GM18526 (cell line): Measurements from ENCODE around the gene SOSTDC1.

Source experiments
- POLR2A ChIP-seq: IDR thresholded peaks from 3 replicates; pipeline ENCODE4 v1.6.1; 2011; ENCODE audit not compliant: insufficient read length; ENCODE audit errors: extremely low read depth

Gene SOSTDC1, protein sequence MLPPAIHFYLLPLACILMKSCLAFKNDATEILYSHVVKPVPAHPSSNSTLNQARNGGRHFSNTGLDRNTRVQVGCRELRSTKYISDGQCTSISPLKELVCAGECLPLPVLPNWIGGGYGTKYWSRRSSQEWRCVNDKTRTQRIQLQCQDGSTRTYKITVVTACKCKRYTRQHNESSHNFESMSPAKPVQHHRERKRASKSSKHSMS

DNA sequence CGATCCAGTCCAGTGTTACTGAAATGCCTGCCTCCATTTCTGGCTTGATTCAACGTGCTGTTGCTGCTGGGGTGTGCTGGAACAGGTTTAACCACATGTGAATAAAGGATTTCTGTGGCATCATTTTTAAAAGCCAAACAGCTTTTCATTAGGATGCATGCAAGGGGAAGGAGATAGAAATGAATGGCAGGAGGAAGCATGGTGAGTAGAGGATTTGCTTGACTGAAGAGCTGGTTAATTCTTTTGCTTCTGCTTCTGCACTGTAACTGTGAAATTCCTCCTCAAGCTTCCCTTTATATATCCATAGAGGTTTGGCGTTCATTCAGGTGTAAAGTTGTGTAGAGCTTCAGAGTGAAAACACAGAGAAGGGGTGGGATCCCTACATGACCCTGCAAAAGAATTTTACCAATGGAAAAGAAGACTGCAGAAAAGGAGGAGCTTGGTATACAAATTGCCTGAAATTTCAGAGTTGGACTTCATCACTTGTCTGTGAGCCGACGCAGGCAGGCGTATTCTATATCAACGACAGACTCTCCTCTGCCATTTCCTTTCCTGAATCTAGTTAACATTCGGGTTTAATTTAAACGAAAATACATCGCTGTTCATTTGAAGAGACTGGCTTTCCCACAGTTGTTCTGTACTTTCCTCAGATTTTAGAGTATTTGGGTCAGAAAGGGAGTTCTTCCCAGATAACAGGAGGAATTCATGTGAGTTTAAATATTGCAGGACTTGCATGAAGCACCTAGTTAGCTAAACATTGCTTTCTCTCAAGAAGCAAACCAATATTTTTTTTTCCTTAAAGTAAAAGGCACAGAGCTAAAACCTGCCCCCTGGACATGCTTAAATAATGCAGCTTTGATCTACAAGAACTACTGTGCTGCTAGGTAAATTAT is at the start of gene SOSTDC1:
TSS of gene SOSTDC1 (minus strand) at position 270 of the 893 bp plus-strand sequence. CDS start at position 200, 70 bp downstream.
- no peak for TF ChIP-seq POLR2A

DNA sequence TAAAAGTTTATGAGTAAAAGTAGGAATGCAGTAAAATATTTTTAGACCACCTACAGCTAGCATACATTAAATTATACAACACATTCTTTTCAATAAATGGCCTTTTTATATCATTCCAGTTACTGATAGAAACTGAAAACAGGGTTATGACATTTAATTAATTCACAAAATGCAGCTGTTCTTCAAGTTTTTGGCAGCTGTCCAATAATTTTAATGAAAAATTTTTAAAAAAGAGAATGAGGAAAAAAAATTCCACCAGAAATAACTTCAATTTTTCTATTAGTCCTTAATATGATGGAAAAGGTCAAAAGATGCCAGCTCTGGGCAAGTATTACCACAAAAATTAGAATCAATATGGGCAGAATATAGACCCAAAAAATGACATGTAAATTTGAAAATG is 49.2 kb upstream of the SOSTDC1 start:
- TF ChIP-seq POLR2A: no peak

DNA sequence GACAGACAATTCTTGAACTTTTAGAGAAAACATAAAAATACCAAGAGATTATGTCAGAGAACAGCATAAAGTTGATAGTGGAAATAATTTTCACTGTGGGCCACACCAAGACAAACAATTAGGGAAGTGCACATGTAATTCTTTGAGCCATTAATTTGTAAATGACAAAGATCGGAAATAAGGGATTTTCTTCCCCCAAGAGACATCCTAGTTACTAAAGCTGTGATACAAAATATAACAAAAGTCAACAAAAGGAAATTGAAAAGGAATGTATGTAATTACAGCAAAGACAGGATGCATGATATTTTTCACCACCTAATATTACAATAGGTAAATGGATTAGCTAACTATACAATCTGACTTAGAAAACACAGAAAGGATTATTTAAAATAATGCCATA is 48.7 kb upstream of the SOSTDC1 start:
- no peak for TF ChIP-seq POLR2A

DNA sequence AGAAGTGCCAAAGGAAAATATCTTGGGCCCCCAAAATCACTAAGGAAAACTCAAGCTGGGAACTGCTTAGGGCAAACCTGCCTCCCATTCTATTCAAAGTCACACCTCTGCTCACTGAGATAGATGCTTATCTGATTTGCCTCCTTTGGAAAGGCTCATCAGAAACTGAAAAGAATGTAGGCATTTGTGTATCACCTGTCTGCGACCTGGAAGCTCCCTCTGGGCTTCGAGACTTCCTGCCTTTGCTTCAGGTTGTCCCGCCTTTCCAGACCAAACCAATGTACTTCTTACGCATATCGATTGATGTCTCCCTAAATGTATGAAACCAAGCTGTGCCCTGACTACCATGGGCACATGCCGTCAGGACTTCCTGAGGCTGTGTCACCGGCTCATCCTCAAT is 46.6 kb upstream of the SOSTDC1 start:
- TF ChIP-seq POLR2A: no peak

DNA sequence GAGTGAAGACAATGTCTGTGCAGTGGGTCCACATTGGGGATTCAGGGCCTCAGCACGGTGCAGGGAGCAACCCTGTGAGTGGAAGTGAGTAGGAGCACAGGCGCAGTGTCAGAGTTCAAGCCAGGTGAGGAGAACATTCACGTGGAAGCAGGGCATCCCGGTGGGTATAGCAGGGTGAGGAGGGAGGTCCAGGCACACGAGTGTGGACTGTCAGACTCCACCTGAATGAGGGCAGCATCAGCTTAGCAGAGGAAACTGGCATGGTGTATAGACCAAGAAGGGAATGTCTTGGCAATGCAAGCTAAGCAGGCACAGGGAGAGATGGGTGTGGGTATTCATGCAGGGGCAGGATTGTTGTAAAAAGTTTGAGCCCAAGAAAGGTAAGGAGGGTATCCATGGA is 45.8 kb upstream of the SOSTDC1 start:
- TF ChIP-seq POLR2A: no peak

DNA sequence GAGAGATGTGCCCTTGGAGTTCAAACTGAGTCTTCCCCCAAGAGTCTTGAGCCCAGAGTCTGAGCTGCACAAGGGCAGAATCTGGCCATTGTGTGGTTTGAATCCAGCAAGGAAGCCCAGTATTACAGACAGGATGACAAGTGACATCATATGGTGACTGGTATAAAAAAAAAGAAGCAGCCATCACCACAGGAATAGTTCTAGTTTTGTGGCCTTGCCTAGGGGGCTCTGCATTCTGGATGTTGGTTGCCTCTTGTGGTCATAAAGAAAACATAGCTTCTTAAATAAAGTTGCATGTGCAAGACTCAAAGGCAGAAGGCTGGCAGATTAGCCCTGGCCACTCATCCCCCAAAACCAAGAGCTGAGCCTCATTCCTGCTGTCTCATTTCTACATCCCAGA is 44.3 kb upstream of the SOSTDC1 start:
- no peak for TF ChIP-seq POLR2A

DNA sequence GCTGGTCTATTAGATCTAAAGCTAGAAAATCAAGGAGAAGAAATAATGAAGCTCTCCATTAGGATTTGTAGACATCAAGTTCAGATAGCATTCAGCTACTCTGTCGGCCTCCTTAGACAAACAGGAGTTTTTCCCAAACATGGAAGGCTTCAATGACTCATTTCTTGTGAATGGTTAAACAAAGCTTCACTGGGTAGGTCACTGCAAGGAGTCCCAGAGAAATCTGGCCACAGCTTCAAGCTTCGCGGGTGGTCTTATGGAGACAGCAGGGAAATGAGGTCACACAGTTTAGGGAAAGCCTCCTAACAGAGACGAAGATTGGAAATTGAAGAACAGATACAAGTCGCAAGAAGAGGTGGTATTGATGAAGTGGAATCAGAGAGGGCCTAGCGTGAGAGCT is 38.5 kb upstream of the SOSTDC1 start:
- TF ChIP-seq POLR2A: no peak

DNA sequence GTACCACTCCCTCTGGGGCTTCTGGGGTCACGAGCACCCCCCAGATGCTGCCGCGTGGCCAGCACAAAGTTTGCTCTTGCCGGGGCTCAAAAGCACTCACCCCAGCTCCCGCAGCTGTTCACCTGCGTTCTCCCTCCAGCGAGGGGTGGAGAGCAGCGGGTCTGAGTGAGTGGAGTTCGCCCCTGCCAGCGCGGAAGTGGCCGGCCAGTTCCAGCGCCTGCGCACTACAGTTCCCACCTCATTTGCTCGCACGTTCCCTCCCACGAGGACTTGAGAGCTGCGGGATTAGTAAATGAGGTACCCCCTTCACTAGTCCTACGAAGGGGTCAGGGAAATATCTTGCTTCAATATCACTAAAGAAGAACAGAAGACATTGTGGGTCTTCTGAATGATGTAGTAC is 36.8 kb upstream of the SOSTDC1 start:
- TF ChIP-seq POLR2A: no peak

DNA sequence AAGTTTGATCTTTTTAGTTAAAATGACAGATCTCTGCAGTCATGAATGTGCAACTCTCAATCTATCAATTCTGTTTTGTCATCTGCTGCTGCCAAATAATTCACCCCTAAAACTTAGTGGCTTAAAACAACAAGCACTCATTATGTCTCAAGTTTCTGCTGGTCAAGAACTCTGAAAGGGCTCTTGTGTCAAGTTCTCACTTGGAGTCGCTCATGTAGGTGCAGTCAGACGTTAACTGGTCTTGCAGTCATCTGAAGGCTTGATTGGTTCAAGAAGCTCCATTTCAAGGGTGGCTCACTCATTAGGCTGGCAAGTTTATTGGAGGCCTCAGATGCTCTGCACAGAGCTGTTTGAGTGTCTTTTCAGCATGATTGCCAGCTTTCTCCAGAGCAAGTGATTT is 32.6 kb upstream of the SOSTDC1 start:
- no peak for TF ChIP-seq POLR2A

DNA sequence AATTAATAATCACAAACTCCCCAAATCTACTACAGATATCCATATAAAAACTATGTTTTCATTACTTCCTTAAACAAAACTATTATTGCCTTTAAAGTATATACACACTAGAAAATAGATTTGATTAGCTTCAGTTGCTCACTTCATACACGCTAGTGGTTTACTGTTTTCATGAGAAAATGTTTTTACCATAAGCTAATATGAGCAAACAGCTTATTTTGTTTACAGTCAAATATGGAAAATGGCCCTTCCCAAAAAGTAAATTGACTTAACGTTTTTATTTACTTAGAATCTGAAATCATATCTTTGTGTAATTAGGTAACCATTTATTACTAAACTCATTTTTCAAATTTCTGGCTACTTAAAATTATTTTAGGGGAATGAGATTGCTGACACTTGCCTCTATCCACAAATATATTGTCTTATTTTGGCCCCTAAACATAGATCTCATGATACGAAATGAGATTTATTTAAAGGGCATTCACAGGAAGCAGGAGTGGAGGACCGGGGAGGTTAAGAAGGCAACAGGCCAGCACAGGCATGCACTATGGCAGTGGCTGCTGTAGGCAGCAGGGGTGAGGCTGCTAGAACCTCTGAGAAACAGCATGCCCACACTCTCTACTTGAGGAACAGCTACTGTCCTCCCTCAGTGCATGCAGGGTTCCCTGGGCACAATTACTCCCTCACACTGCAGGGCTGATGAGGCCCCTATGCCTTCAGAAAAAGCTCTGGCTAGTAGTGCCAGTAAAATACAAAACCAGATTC is 29.6 kb upstream of the SOSTDC1 start:
- TF ChIP-seq POLR2A: no peak

DNA sequence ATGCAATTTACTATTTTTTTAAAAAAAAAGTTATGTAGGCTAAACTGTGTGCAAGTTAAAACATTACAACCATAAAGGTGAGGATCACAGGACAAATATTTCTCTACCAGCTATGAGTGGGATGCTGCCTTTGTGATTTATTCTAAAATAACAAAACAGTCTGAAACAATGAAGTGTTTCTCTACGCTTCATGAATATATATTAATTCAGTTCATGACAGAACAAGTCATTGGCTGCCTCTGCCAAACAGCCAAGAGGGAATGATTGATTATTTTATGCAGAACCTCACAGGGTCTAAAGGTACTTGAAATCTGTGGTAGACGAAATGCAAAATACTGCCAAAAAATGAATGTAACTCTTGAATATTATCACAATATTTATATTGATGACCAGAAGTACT is 29.0 kb upstream of the SOSTDC1 start:
- TF ChIP-seq POLR2A: no peak

DNA sequence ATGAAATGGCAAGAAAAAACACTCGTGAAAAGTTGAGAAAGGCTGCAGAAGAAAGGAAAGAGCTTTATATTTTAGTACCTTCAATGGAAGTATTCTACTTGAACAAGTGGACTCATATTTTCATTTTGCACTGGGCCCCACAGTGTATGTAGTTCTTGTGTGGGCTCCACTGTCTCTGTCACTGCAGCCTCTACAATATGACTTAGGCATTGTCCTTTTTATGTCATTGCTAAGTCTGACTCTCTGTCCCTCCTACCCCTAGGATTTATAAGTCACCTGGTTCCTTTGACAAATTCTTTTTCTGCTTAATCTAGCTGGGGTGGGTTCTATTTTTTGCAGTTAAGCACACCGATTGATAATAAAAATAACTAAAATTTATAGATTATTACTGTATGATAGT is 27.7 kb upstream of the SOSTDC1 start:
- TF ChIP-seq POLR2A: no peak

DNA sequence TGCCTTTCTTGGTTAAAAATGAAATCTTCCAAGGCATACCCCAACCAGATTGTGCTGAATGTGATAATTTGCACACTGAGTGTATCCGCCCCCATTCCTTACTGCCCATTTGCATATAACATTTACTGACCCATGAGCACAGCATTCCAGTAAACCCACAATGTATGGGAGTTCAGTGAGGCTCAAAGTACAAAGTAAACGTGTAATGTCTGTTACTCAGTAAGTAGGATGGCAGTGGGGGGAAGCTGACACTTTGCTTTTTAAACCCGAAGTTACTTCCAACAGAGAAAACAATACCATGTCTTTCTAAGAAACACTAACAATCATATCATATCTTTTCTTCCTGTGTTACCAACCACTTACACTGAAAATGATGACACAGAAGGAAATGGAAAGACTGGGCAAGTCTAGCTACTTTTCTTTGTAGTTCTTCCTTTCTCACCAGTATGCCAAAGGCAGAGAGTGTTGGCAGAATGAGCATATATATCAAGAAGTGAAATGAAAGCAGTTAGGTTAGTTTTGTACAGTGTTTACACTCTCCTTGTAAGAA is 27.1 kb upstream of the SOSTDC1 start:
- TF ChIP-seq POLR2A: no peak

DNA sequence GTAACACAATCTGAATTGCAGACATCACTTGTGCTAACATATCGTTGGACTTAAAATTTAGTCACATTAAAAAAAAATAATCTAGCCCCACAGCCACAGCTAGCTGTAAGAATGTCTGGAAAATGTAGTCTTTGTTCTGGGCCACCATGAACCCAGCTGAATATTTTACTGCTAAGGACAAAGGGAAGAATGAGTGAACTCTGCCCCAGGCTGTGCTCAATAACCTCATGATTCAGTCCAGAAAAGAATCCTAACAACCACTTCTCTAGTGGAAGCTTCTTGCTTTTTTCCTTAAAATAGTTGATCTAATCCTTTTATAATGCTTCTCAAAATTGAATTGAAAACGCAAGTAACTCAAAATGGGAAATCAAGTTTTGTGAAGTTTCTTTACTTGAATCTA is 25.6 kb upstream of the SOSTDC1 start:
- no peak for TF ChIP-seq POLR2A

DNA sequence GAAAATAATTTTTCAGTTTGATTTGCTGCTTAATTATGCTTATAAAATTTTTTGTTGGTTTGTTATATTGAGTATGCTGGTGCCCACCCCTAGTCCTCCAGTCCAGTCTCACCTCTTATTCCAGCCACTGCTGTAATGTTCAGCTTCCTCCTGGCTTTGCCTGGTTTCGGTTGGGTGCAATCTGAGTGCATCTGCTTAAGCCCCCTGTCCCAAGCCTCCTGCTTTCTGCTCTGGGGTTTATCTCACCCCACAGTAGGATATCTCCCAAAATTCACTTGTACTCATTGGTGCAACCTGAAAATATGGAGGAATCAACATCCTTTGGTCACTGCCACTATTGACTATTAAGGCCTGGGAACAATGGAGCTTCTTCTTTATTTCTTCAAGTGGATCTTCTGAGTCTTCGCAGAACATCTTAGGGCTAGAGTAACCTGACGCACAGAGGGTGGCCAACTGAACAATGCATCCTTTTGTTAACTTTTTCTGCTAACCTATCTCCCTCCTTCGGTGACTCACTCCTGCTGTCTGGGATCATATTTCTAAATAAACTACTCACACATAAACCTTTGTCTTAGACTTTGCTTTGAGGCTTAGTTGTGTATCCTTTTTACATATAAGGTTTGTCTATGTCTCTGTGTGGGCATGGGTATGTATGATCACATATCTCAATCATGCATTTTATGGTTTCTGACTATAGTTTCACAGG is 19.1 kb upstream of the SOSTDC1 start:
- no peak for TF ChIP-seq POLR2A
